Measurements from ENCODE around the gene NPPC.

NPPC gene

DNA sequence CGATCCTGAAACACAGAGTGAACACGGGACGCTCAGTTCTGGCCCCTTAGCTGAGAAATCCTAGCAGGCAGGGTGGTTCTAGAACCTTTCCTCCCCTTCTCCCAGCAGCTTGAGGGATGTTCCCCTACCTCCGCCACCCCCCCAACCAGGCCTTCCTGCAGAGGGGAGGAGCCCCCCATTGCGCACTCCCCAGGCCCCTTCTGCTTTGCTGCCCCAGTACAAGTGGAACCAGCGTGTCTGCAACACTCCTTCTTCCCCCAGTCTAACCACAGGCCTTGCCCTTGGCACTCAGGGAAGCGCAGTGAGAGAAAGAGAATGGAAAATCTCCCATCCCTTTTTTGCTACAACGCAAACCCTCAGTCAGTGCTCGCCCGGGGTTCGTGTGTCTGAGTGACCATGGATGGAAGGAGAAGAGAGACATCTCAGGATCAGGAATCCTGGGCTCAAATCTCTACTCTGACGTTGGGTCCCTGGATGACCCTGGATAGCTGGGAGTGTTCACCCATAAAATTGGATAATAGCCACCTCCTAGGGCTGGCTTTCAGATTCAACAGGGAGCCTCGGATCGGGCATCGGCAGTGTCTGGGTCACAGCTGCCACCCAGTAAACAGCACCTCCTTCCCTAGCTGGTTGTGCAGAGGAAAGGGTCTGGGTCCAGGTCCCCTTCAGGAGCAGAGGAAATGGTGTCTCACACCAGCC lies 3.7 kb downstream of the NPPC start:
- in situ Hi-C loops (cut with MboI; ENCODE audit: low sequenced_read_pairs), result loop anchor here (25.0 kb wide), 2 partner anchors 215 to 515 kb away; no protein-coding TSS in a partner anchor

GRCh38 chr2:231920795-231921194 lies 5.4 kb downstream of the NPPC start:
- in situ Hi-C loops (cut with MboI; ENCODE audit: low sequenced_read_pairs), result loop anchor here (25.0 kb wide), 2 partner anchors 217 to 517 kb away; no protein-coding TSS in a partner anchor

- in situ Hi-C loops (cut with MboI; ENCODE audit: low sequenced_read_pairs), result loop anchor here (25.0 kb wide), 2 partner anchors 217 to 517 kb away; no protein-coding TSS in a partner anchor
These were observed 5.8 kb downstream of the NPPC start for GRCh38 chr2:231920366-231920765.

GRCh38 chr2:231919341-231920035 lies 6.7 kb downstream of the NPPC start:
- in situ Hi-C loops (cut with MboI; ENCODE audit: low sequenced_read_pairs), result loop anchor here (25.0 kb wide), 2 partner anchors 218 to 518 kb away; no protein-coding TSS in a partner anchor

DNA sequence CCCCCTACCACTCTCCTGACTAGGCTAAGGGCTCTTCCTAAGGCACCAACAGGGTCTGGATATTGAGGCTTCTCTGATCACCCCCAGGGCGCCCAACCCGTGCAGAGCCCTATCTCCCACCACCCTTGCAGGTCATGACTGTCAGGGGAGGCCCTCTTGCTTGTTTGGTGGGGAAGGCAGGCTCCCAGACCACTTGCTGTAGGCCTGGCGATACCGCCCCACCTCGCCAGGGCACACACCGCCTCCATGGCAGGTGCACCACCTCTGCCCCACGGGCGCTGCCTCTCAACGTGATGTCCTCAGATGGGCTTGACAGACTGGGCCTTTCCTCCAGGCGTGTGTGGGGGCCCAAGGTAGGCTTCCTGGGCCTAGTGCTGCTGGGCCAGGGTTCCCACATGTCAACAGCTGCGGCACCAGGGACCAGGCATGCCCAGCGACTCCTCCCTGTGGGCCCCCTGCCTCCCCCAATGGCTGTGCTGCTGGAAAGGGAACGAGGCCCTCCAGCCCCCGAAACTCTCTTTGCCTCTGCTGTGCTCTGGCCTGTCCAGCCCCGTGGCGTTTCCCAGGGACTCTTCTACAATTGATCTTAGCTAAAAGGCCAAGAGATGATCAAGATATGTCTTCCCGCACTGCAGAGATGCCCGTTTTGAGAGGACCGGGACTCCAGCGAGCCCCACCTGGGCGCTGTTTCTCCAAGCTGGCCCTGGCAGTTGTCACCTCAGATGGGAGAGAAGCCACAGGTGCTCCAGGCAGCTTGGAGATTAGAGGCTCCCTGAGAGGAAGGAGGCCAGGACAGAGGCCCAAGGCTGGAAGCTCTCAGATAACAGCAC lies 7.5 kb downstream of the NPPC start:
- in situ Hi-C loops (cut with MboI; ENCODE audit: low sequenced_read_pairs), result loop anchor here (25.0 kb wide), 2 partner anchors 219 to 519 kb away; no protein-coding TSS in a partner anchor

DNA sequence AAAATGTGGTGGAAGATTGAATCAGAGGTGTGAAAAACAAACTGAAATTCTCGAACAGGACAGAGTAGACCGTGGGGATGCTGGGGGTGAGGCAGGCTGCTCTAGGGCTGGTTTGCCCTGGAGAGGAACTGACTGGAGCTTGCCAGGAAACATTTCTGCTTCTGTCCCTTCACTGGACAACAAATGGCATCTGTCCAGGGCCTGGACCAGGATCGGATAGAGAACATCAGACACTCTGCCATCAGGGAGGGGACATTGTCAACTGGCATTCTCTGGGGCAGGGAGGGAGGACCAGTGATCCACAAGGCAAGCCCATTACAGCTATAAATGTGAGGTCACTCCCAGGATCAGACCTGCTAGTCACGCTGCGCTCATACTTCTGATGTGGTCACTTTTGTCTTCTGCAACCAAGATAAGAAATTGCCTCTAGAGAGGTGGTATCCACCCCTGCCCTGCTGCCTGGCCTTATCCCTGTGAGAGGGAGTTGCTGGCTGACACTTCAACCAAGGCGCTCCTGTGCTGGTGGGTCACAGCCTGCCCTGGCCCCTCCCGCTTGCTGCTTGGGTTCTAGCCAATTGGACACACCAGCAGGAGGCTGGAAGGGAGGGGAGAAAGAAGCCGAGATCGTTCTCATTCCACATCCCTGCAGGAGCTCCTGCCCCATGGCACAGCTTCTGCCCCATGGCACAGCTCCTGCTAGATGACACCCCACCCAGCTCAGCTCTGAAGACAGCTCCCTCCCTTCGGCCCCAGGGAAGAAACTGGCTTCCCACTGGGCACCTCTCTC lies 8.7 kb downstream of the NPPC start:
- in situ Hi-C loops (cut with MboI; ENCODE audit: low sequenced_read_pairs), result loop anchor here (25.0 kb wide), 2 partner anchors 220 to 520 kb away; no protein-coding TSS in a partner anchor

DNA sequence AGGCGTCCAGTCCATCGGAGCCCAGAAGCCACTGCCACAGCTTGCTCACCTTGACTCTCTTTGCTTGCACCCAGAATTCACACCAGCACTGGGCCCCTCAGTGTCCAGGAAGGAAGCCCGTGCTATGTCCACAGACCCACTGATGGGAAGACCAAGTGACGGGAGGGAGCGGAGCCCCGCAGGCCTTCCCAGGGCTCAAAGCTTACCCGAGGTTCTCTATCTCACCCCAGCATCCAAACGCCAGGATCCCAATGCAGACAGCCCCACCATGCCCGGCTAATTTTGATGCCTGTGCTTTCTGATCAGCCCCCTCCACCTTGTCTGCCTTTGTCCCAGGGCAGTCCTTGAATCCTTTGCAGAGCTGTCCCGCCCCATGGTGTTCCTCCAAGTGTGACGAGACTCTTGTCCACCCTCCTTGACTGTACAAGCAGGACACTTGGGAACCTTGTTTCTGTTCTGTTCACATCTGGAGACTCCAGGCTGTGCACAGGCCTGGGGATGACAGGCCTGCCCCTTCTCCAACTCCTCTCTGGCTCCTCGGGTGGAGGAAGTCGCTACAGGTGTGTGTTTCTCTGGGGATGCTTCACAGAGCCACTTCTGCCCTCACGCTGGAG lies 12.0 kb downstream of the NPPC start:
- in situ Hi-C loops (cut with MboI; ENCODE audit: low sequenced_read_pairs), result loop anchor here (25.0 kb wide), 2 partner anchors 223 to 523 kb away; no protein-coding TSS in a partner anchor

GRCh38 chr2:231911381-231911780 lies 14.8 kb downstream of the NPPC start:
- in situ Hi-C loops (cut with MboI; ENCODE audit: low sequenced_read_pairs), result loop anchor here (25.0 kb wide), 2 partner anchors 226 to 526 kb away; no protein-coding TSS in a partner anchor

- in situ Hi-C loops (cut with MboI; ENCODE audit: low sequenced_read_pairs), result loop anchor here (25.0 kb wide), 2 partner anchors 227 to 527 kb away; no protein-coding TSS in a partner anchor
These were observed 15.4 kb downstream of the NPPC start for GRCh38 chr2:231910771-231911170.

GRCh38 chr2:231910161-231910560 lies 16.0 kb downstream of the NPPC start:
- in situ Hi-C loops (cut with MboI; ENCODE audit: low sequenced_read_pairs), result loop anchor here (25.0 kb wide), 2 partner anchors 227 to 527 kb away; no protein-coding TSS in a partner anchor

DNA sequence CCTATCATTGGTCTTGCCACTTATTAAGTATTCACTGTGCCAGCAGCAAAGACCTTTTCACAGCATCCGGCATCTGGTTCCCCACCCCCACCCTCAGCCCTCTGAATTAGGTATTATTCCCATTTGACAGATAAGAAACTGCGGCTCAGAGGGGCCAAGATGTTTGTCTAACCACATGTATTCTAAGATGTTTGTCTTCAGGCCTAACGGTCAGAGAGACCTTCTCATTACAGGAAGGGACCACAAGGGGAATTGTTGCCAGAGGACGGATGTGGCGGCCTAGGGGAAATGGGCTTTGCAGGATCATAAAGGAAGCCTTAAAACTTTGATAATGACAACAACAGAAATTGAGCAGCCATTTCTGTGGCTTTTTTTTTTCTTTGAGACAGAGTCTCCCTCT lies 16.6 kb downstream of the NPPC start:
- in situ Hi-C loops (cut with MboI; ENCODE audit: low sequenced_read_pairs), result loop anchor here (10.0 to 25.0 kb wide), 3 partner anchors 228 to 528 kb away; no protein-coding TSS in a partner anchor

DNA sequence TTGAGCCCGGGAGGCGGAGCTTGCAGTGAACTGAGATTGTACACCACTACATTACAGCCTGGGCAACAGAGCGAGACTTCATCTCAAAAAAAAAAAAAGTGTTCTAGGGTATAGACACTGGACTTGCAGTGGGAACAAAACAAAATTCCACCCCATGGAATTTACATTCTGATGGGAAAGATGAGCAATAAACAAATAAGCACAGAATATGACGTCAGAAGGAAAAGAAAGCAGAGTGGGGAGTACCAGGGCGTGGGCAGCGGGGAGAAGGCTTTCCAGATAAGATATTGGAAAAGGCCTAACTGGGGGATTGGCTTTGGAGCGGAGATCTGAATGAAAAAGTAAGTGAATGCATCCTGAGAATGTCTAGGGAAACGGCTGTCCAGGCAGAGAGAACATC lies 17.6 kb downstream of the NPPC start:
- in situ Hi-C loops (cut with MboI; ENCODE audit: low sequenced_read_pairs), result loop anchor here (10.0 to 25.0 kb wide), 3 partner anchors 229 to 529 kb away; no protein-coding TSS in a partner anchor

DNA sequence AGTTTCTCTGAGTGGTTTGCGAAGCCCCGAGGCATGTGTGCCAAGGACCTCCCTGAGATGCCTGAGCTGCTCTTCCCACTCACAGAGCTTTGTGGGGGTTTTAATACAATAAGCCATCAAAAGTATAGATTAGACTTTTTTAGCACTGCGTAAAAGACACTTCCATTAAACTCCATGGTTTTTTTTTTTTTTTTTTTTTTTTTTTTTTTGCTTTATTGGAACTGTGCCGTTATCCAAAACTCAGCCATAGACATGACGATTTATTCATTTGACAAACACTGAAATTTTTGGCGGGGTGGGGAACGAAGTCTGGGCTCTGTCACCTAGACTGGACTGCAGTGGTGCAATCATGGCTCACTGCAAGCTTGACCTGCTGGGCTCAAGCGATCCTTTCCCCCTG lies 18.4 kb downstream of the NPPC start:
- in situ Hi-C loops (cut with MboI; ENCODE audit: low sequenced_read_pairs), result loop anchor here (10.0 to 25.0 kb wide), 3 partner anchors 230 to 530 kb away; no protein-coding TSS in a partner anchor

- in situ Hi-C loops (cut with MboI; ENCODE audit: low sequenced_read_pairs), result loop anchor here (10.0 to 25.0 kb wide), 3 partner anchors 232 to 532 kb away; no protein-coding TSS in a partner anchor
These were observed 21.2 kb downstream of the NPPC start for GRCh38 chr2:231905026-231905425.

GRCh38 chr2:231904161-231904611 lies 22.0 kb downstream of the NPPC start:
- in situ Hi-C loops (cut with MboI; ENCODE audit: low sequenced_read_pairs), result loop anchor here (10.0 to 25.0 kb wide), 3 partner anchors 233 to 533 kb away; no protein-coding TSS in a partner anchor

DNA sequence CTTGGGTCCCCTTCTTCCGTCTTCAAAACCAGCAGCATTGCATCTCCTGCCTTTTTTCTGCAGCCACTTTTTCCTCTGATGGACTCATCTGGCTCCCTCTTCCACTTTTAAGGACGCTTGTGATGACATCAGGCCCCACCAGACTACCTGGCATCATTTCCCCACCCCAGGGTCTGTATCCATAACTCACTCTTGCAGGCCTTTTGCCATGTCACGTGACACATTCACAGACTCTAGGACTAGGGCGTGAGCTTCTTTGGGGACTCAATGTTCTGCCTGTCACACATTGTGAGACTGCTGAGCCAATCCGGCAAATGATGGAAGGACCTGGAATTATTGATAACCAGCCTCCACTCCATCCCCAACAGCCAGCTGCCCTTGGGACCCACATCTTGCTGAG lies 23.6 kb downstream of the NPPC start:
- in situ Hi-C loops (cut with MboI; ENCODE audit: low sequenced_read_pairs), result loop anchor here (10.0 to 25.0 kb wide), 3 partner anchors 235 to 535 kb away; no protein-coding TSS in a partner anchor

DNA sequence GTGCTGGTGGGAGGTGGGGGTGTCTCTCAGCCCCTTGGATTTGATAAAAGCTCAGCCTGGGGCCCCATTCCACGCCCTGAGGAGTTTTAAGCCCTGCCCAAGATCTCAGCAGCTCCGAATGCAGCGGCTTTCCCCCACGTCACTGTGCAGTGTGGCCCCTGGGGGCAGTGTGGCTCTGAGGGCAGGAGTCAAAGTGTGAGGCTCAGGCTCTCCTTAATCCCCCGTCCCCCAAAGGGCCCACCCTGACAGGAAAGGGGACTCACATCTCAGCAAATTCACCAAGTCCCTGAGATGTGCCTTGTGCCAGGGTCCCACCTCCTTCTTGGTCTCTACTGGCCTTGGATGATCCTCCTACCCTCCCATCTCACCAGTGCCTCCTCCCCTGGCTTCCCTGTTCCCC lies 25.2 kb downstream of the NPPC start:
- in situ Hi-C loops (cut with MboI; ENCODE audit: low sequenced_read_pairs), result loop anchor here (10.0 to 25.0 kb wide), 3 partner anchors 236 to 536 kb away; no protein-coding TSS in a partner anchor

DNA sequence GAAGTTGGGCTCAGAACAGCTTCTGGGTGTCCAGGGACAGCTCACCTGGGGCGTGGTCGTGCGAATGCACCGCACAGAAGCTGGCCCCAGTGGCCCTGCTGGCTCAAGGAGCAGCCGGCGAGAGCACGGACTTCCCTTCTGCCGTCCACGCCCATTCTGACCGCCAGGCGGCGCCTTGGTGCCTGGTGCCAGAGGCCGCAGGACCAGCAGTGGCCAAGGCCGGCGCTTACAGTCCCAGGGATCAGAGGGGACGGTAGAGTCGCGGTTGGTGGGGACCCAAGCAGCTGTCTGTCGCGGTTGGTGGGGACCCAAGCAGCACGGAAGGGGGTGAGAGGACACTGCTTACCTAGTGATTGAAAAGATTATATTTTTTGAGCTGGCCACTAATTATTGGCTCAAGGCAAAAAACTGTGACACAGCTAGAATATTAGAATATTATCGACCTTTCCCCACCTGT lies 25.7 kb downstream of the NPPC start:
- in situ Hi-C loops (cut with MboI; ENCODE audit: low sequenced_read_pairs), result loop anchor here (10.0 to 25.0 kb wide), 3 partner anchors 237 to 537 kb away; no protein-coding TSS in a partner anchor
